Adrenal gland (tissue), 12 donors: ENCODE results near the gene PDE7B. TPM values are rescaled to one million over a fixed set of nuclear protein-coding genes. Genes with fewer than 3 reads are reported as not detected.
A peak's percentile ranks its signal among the peaks of the same experiment; 100 is the strongest.

Source experiments
- DNase-seq, 7 donors: peaks; one replicate each; pipeline ENCODE4 v3.0.0-alpha.2; 2019 to 2020
- H3K27ac ChIP-seq, 5 donors: fragments of 200-600 bp; sonication (generic) in 4 of 5; 1 replicate in 3 of 5; 2 replicates in 2 of 5; pipeline versions ENCODE4 v1.5.1 to v1.8.0; 2016 to 2020; ENCODE audit warnings: mild to moderate bottlenecking in 1 of 5
- H3K27me3 ChIP-seq: fragments of 200-600 bp; 2 replicates; pipeline ENCODE4 v1.8.0; 2021
- H3K36me3 ChIP-seq, 2 donors: fragments of 200-600 bp; replicated peaks in 1 of 2; 1 replicate in 1 of 2; 2 replicates in 1 of 2; pipeline versions ENCODE4 v1.5.1 to v1.8.0; 2018 to 2022
- H3K4me1 ChIP-seq, 2 donors: fragments of 200-600 bp; replicated peaks in 1 of 2; 1 replicate in 1 of 2; 2 replicates in 1 of 2; pipeline versions ENCODE4 v1.5.1 to v1.8.0; 2018 to 2021
- H3K4me3 ChIP-seq, 4 donors: fragments of 200-600 bp; sonication (generic) in 3 of 4; one replicate each; pipeline ENCODE4 v1.5.1; 2016 to 2018
- H3K9me3 ChIP-seq, 3 donors: fragments of 200-600 bp; sonication (generic) in 1 of 3; replicated peaks in 1 of 3; 1 replicate in 2 of 3; 2 replicates in 1 of 3; pipeline versions ENCODE4 v1.5.1 to v1.8.0; 2016 to 2021
- CTCF ChIP-seq, 6 experiments: fragments of 450-650 bp in 4 of 6; fragments of 200-600 bp in 2 of 6; sonication (generic) in 1 of 6; IDR thresholded peaks; 1 replicate in 5 of 6; 2 replicates in 1 of 6; pipeline versions ENCODE4 v1.5.1 to v1.8.0; 2016 to 2021; ENCODE audit warnings: antibody characterized with exemption in 6 of 6, mild to moderate bottlenecking in 2 of 6, moderate library complexity in 1 of 6
- POLR2A ChIP-seq, 2 donors: fragments of 450-650 bp; IDR thresholded peaks; one replicate each; pipeline ENCODE4 v1.6.1; 2017; ENCODE audit warnings: antibody characterized with exemption in 2 of 2, mild to moderate bottlenecking in 2 of 2, moderate library complexity in 1 of 2
- WGBS, 4 donors: extraction: QIAGEN DNeasy Blood & Tissue Kit in 2 of 4; methylation state at CpG; one replicate each; pipeline versions ENCODE4 v1.1.5 to v1.1.7; 2013 to 2017; 5-methylcytosine and 5-hydroxymethylcytosine counted together
- intact Hi-C, 2 donors: fragments of 100-400 bp; cut with DNase I; formaldehyde crosslinking; loops; one replicate each; pipeline versions ENCODE4 v1.14.1 to v1.15.0; 2022 to 2023
- polyA plus RNA-seq, 3 donors: library from polyadenylated mRNA; stranded (reverse); fragments of 200-250 nt in 2 of 3; fragments of 350-450 nt in 1 of 3; fragmentation: Illumina TruSeq in 1 of 3; extraction: RNeasy Lipid Tissue Mini Kit (QIAGEN cat#74804) in 1 of 3; gene quantifications; one replicate each; pipeline ENCODE4 v1.2.3, GENCODE V29; 2013 to 2014
- total RNA-seq, 9 donors: library from RNA; depleted of rRNA in 4 of 9; stranded (reverse); fragments of >200 nt in 4 of 9; fragments of 120-200 nt in 1 of 9; fragmentation: NEBNext Ultra II Directional in 1 of 9; extraction: Animal tissue kit (Norgen Biotek cat#: 25700) in 1 of 9; gene quantifications; one replicate each; pipeline versions ENCODE4 v1.1.0 to v1.2.4, GENCODE V29; 2013 to 2023
- donor health status: healthy with polysubstance abuse.
- donor health status: Bipolar disorder and iron deficiency.
- donor health status: DM: yes; HTN: yes; CAD: no.
- donor health status: DM: no; HTN: no; CAD: no.
- donor health status: DM: no; HTN: no; CAD: no.
- donor health status: DM: yes; HTN: yes; CAD: no.

PDE7B gene
- total and polyA plus RNA-seq, 12 donors = 1.3 to 11.5 (median 5.2) TPM

GRCh38 chr6:135832166-135832565 is 19.3 kb upstream of the PDE7B start:
- no peaks in the 10 kb centered on the region for H3K9me3 ChIP-seq
- intact Hi-C loops = no loop called here
- TF ChIP-seq CTCF (IDR thresholded peaks at IDR 0.05) = no peak
- no peak for TF ChIP-seq POLR2A (IDR thresholded peaks at IDR 0.05)
- DNase-seq = peak in 1 of 7 donors; percentile 14
- no peaks in the 10 kb centered on the region for H3K36me3 ChIP-seq
- H3K27ac ChIP-seq = no peak overlapping the region
- no peaks in the 10 kb centered on the region for H3K27me3 ChIP-seq
- H3K4me3 ChIP-seq = no peak overlapping the region
- 62 to 76% (median 73%) methylated on average over 3 of the region's 3 CpGs for WGBS, 4 donors
- no peaks in the 10 kb centered on the region for H3K4me1 ChIP-seq

GRCh38 chr6:135833771-135834170 is 17.7 kb upstream of the PDE7B start:
- TF ChIP-seq CTCF (IDR thresholded peaks at IDR 0.05) (no peak), POLR2A (IDR thresholded peaks at IDR 0.05) (no peak)
- H3K36me3 ChIP-seq = no peaks in the 10 kb centered on the region
- no peaks in the 10 kb centered on the region for H3K4me1 ChIP-seq
- H3K9me3 ChIP-seq = no peaks in the 10 kb centered on the region
- DNase-seq = no peak
- H3K27me3 ChIP-seq = no peaks in the 10 kb centered on the region
- intact Hi-C loops = no loop called here
- 45 to 67% (median 51%) methylated on average over 1 of the region's 1 CpG for WGBS, 4 donors
- no peak overlapping the region for H3K27ac ChIP-seq
- H3K4me3 ChIP-seq = no peak overlapping the region

- no peaks in the 10 kb centered on the region for H3K36me3 ChIP-seq
- no peak overlapping the region for H3K4me3 ChIP-seq
- no peak for DNase-seq
- intact Hi-C loops = no loop called here
- H3K9me3 ChIP-seq = no peaks in the 10 kb centered on the region
- H3K4me1 ChIP-seq = no peaks in the 10 kb centered on the region
- no peaks in the 10 kb centered on the region for H3K27me3 ChIP-seq
- WGBS, 4 donors = 87 to 92% (median 90%) methylated on average over 5 of the region's 5 CpGs
- H3K27ac ChIP-seq = no peak overlapping the region
- TF ChIP-seq CTCF (IDR thresholded peaks at IDR 0.05) (no peak), POLR2A (IDR thresholded peaks at IDR 0.05) (no peak)
Measured at GRCh38 chr6:135837735-135838449, 13.6 kb upstream of the PDE7B start.

GRCh38 chr6:135839121-135839520 is 12.4 kb upstream of the PDE7B start:
- Histone ChIP-seq H3K27ac (no peak overlapping the region), H3K4me3 (no peak overlapping the region), H3K9me3 (no peaks in the 10 kb centered on the region), H3K4me1 (no peaks in the 10 kb centered on the region), H3K27me3 (no peaks in the 10 kb centered on the region), H3K36me3 (no peaks in the 10 kb centered on the region)
- 91 to 97% (median 93%) methylated on average over 4 of the region's 4 CpGs for WGBS, 4 donors
- intact Hi-C loops = no loop called here
- no peak for DNase-seq
- TF ChIP-seq POLR2A (IDR thresholded peaks at IDR 0.05) (no peak), CTCF (IDR thresholded peaks at IDR 0.05) (no peak)
